Psoas muscle (tissue), 8 donors: ENCODE data around the gene C13orf46. TPM values are rescaled to one million over a fixed set of nuclear protein-coding genes. Genes with fewer than 3 reads are reported as not detected.
"Not testable (repeated sequence)": the region's sequence is repeated elsewhere in the genome, so short reads cannot be mapped to it uniquely, and the experiment has no call there.

Experiments used
- ATAC-seq, 4 donors: fragments of 200-7000 bp; cut with Tn5 transposase; one replicate each; pipeline ENCODE4 v1.9.1; 2020; ENCODE audit warnings: moderate library complexity in 3 of 4, mild to moderate bottlenecking in 2 of 4
- DNase-seq, 2 donors: peaks; one replicate each; pipeline ENCODE4 v3.0.0-alpha.2; 2020
- H3K27ac ChIP-seq: fragments of 200-600 bp; one replicate; pipeline ENCODE4 v1.8.0; 2022
- H3K27me3 ChIP-seq, 3 donors: fragments of 200-600 bp in 1 of 3; one replicate each; pipeline versions ENCODE4 v1.6.1 to v1.8.0; 2013 to 2022; ENCODE audit warnings: low read length in 2 of 3, mild to moderate bottlenecking in 2 of 3, moderate library complexity in 1 of 3; ENCODE audit not compliant: insufficient read depth in 3 of 3
- H3K36me3 ChIP-seq, 2 donors: fragments of 200-600 bp in 1 of 2; one replicate each; pipeline versions ENCODE4 v1.6.1 to v1.8.0; 2013 to 2022; ENCODE audit warnings: low read depth in 1 of 2, mild to moderate bottlenecking in 1 of 2, moderate library complexity in 1 of 2; ENCODE audit not compliant: insufficient read depth in 1 of 2
- H3K4me1 ChIP-seq: fragments of 200-600 bp; one replicate; pipeline ENCODE4 v1.8.0; 2022
- H3K4me3 ChIP-seq: fragments of 200-600 bp; one replicate; pipeline ENCODE4 v1.8.0; 2022; ENCODE audit warnings: mild to moderate bottlenecking
- H3K9me3 ChIP-seq: fragments of 200-600 bp; one replicate; pipeline ENCODE4 v1.8.0; 2022
- WGBS, 3 donors: extraction: QIAGEN DNeasy Blood & Tissue Kit; methylation state at CpG; one replicate each; pipeline versions ENCODE4 v1.1.6 to v1.1.7; 2013; 5-methylcytosine and 5-hydroxymethylcytosine counted together
- intact Hi-C, 2 donors: fragments of 100-400 bp; cut with DNase I; formaldehyde crosslinking; loops; one replicate each; pipeline versions ENCODE4 v1.11.0 to v1.14.2; 2022
- polyA plus RNA-seq, 3 donors: library from polyadenylated mRNA; stranded (reverse); fragments of 200-250 nt; gene quantifications; one replicate each; pipeline ENCODE4 v1.2.3, GENCODE V29; 2013
- total RNA-seq, 4 donors: library from RNA; stranded (reverse); fragmentation: NEBNext Ultra II Directional in 2 of 4; extraction: Animal tissue kit (Norgen Biotek cat#: 25700) in 2 of 4; gene quantifications; one replicate each; pipeline versions ENCODE4 v1.2.1 to v1.2.4, GENCODE V29; 2021 to 2023
- TF ChIP-seq, protein P1 (sequence below): fragments of 200-600 bp; IDR thresholded peaks from one replicate; pipeline ENCODE4 v1.8.0; 2022; ENCODE audit warnings: antibody characterized with exemption
- donor health status: healthy with polysubstance abuse.
- donor health status: DM: no; HTN: no; CAD: no; lungs with moderate emphysema.
- donor health status: Bipolar disorder and iron deficiency.
- donor health status: healthy.
- donor health status: DM: yes; HTN: yes; CAD: no.
- donor health status: DM: no; HTN: no; CAD: no.
- donor health status: DM: no; HTN: no; CAD: no.
- donor health status: DM: yes; HTN: yes; CAD: no.

Gene C13orf46
- total and polyA plus RNA-seq, 7 donors = 0.14 to 2.5 (median 0.57) TPM; not detected in 1

DNA sequence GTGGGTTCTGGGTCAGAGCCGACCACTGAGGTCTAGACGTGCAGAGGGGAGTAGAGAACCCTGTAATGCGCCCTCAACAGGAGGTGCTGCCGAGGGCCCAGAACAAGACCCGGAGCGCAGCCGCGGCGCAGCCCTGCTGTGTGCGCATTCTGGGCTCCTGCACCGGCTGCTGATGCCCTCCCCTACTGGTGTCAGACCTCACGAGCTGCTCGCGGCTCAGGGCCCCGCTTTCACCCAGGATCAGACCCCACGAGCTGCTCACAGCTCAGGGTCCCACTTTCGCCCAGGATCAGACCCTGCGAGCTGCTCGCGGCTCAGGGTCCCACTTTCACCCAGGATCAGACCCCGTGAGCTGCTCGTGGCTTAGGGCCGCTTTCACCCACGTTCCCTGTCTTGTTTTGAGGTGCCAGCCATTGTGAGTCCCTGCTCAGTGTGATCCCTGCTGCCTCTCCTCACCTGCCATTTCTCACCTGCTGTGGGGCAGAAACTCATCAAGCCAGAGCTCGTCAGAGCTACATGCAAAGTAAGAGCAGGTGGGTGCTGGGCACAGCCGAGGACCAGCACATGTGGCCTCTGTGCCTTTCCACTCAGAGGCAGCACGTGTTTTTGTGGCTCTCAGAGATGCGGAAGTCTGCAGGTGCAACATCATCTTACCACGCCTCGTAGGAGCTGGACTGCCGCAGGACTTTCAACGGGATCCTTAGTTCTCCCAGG, 47.0 kb upstream of the C13orf46 start:
- H3K36me3 ChIP-seq = peaks cover 0 to 74% of the 10 kb centered on the region in 2 donors
- no peaks in the 10 kb centered on the region for H3K9me3 ChIP-seq
- ATAC-seq (no peak), DNase-seq (peak in 1 of 2 donors; percentile 7)
- no peak overlapping the region for H3K4me3 ChIP-seq
- WGBS, 3 donors = 93% methylated on average over 32 of the region's 32 CpGs
- TF ChIP-seq, protein P1, sequence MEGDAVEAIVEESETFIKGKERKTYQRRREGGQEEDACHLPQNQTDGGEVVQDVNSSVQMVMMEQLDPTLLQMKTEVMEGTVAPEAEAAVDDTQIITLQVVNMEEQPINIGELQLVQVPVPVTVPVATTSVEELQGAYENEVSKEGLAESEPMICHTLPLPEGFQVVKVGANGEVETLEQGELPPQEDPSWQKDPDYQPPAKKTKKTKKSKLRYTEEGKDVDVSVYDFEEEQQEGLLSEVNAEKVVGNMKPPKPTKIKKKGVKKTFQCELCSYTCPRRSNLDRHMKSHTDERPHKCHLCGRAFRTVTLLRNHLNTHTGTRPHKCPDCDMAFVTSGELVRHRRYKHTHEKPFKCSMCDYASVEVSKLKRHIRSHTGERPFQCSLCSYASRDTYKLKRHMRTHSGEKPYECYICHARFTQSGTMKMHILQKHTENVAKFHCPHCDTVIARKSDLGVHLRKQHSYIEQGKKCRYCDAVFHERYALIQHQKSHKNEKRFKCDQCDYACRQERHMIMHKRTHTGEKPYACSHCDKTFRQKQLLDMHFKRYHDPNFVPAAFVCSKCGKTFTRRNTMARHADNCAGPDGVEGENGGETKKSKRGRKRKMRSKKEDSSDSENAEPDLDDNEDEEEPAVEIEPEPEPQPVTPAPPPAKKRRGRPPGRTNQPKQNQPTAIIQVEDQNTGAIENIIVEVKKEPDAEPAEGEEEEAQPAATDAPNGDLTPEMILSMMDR = no peak
- intact Hi-C loops = no loop called here
- H3K4me1 ChIP-seq = no peaks in the 10 kb centered on the region
- H3K27ac ChIP-seq = no peak overlapping the region
- no peaks in the 10 kb centered on the region for H3K27me3 ChIP-seq

DNA sequence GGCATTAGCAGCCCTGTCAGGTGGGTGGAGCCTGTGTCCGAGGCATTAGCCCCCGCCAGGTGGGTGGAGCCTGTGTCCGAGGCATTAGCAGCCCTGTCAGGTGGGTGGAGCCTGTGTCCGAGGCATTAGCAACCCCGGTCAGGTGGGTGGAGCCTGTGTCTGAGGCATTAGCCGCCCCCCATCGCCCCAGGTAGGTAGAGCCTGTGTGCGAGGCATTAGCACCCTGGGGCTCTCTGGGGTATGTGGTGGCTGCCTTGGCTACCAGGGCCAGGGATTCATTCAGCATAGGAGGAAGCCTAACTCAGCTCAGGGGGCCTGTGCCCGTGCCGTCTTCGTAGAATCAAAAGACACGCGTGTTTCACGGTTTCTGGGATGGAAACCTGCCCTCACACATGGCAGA, 46.3 kb upstream of the C13orf46 start:
- H3K27me3 ChIP-seq, ATAC-seq, DNase-seq, H3K27ac ChIP-seq, H3K9me3 ChIP-seq, H3K4me3 ChIP-seq, H3K4me1 ChIP-seq, intact Hi-C loops: not testable (repeated sequence)
- peaks cover 0 to 81% of the 10 kb centered on the region in 2 donors for H3K36me3 ChIP-seq
- WGBS, 3 donors = 90 to 96% (median 94%) methylated on average over 11 to 14 of the region's 14 CpGs

DNA sequence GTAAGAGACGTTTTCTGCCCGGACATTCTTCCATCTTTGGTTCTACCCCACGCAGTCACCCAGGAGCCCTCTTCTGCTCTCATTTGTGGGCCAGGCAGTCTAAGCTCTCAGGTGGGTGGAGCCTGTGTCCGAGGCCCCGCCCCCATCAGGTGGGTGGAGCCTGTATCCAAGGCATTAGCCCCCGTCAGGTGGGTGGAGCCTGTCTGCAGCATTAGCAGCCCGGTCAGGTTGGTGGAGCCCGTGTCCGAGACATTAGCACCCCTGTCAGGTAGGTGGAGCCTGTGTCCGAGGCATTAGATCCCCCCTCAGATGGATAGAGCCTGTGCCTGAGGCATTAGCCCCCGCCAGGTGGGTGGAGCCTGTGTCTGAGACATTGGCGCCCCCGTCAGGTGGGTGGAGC, 45.5 kb upstream of the C13orf46 start:
- peaks cover 0 to 87% of the 10 kb centered on the region in 2 donors for H3K36me3 ChIP-seq
- intact Hi-C loops = no loop called here
- peak in 2 of 4 donors; percentile 44 to 46 for ATAC-seq
- peak in 1 of 2 donors; percentile 32 for DNase-seq
- TF ChIP-seq, protein P1 = no peak
- H3K4me1 ChIP-seq = no peaks in the 10 kb centered on the region
- H3K27ac ChIP-seq = no peak overlapping the region
- no peaks in the 10 kb centered on the region for H3K9me3 ChIP-seq
- H3K4me3 ChIP-seq = no peak overlapping the region
- no peaks in the 10 kb centered on the region for H3K27me3 ChIP-seq
- WGBS, 3 donors = 89 to 93% (median 90%) methylated on average over 11 to 13 of the region's 13 CpGs

DNA sequence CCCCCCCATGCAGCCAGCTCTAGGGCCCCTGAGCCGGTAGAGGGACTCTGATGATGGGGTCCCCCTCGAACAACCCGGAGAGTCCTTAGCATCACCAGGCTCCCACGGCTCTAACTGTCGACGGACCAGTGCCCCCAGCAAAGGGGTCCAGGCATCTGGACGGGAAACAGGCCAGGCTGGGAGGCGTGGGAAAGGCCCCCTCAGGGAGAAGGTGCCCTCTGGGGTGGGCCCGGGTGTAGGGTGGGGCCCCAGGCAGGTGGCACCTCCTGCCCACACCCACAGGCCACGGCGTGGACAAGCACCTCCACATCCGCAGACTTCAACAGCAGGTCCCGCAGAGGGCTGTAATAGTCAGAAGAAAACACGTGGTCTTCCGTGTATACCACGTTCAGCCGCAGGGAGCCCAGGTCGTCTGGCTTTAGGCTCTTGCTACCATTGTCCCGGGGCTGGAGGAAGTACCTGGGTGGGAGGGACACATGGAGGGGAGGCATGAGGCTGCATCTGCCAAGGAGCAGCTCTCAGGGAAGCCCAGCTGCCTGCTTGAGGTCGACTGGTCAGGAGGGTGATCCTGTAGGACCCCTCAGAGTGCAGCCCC, 44.7 kb upstream of the C13orf46 start:
- Histone ChIP-seq H3K27ac (no peak overlapping the region), H3K4me1 (no peaks in the 10 kb centered on the region), H3K9me3 (no peaks in the 10 kb centered on the region), H3K36me3 (peaks cover 0 to 83% of the 10 kb centered on the region in 2 donors), H3K4me3 (no peak overlapping the region), H3K27me3 (no peaks in the 10 kb centered on the region)
- DNase-seq = peak in 1 of 2 donors; percentile 12
- ATAC-seq = no peak
- whole genome bisulfite sequencing, 3 donors = 86 to 92% (median 87%) methylated on average over 20 of the region's 20 CpGs
- intact Hi-C loops = no loop called here
- TF ChIP-seq, protein P1 = no peak

DNA sequence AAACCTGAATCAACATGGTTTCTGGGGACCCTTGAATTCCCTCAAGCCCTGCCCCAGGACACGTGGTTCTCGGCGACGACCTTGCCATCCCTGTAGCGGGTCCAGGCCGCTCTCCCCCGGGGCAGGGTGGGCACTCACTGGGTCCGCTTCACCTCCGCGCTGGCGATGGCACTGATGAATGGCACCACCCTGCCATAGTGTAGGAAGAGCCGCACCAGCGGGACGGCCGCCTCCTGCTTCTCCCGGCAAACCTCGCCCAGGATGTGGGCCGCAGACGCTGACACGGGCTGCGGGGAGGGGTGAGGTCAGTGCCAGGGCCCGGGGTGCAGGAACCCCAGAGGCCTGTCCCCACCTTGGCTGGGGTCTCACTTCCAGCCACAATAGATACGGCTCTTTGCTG, 44.1 kb upstream of the C13orf46 start:
- TF ChIP-seq, protein P1 = no peak
- Histone ChIP-seq H3K4me3 (no peak overlapping the region), H3K36me3 (peaks cover 0 to 77% of the 10 kb centered on the region in 2 donors), H3K27ac (no peak overlapping the region), H3K4me1 (no peaks in the 10 kb centered on the region), H3K27me3 (no peaks in the 10 kb centered on the region), H3K9me3 (no peaks in the 10 kb centered on the region)
- intact Hi-C loops = no loop called here
- DNase-seq (peak in 1 of 2 donors; percentile 11), ATAC-seq (no peak)
- WGBS, 3 donors = 94 to 96% (median 95%) methylated on average over 23 of the region's 23 CpGs
